Neural cell (in vitro differentiated cells): ENCODE results near the gene GPR152.
"Not testable (repeated sequence)": the region's sequence is repeated elsewhere in the genome, so short reads cannot be mapped to it uniquely, and the experiment has no call there.

Experiments used
- POLR2AphosphoS5 ChIP-seq: IDR thresholded peaks from 2 replicates; pipeline ENCODE4 v1.6.1; 2012
- TAF1 ChIP-seq: IDR thresholded peaks from 2 replicates; pipeline ENCODE4 v1.6.1; 2012; ENCODE audit warnings: low read depth
- TF ChIP-seq, protein P1 (sequence below): fragments of 450-650 bp; IDR thresholded peaks from 2 replicates; pipeline ENCODE4 v1.5.1; 2014; ENCODE audit warnings: antibody characterized with exemption, mild to moderate bottlenecking, moderate library complexity; ENCODE audit not compliant: poor library complexity, severe bottlenecking

DNA sequence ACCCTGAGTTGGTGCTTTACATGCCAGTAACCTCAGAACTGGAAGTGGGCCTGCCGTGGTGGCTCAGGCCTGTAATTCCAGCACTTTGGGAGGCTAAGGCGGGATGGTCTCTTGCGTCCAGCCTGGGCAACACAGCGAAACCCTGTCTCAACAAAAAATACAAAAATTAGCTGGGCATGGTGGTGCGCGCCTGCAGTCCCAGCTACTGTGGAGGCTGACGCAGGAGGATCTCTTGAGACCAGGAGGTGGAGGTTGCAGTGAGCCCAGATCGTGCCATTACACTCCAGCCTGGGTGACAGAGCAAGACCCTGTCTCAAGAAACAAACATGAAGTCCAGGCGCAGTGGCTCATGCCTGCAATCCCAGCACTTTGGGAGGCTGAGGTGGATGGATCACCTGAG lies 49.4 kb downstream of the GPR152 start:
- TF ChIP-seq TAF1, POLR2AphosphoS5: not testable (repeated sequence)
- TF ChIP-seq, protein P1, sequence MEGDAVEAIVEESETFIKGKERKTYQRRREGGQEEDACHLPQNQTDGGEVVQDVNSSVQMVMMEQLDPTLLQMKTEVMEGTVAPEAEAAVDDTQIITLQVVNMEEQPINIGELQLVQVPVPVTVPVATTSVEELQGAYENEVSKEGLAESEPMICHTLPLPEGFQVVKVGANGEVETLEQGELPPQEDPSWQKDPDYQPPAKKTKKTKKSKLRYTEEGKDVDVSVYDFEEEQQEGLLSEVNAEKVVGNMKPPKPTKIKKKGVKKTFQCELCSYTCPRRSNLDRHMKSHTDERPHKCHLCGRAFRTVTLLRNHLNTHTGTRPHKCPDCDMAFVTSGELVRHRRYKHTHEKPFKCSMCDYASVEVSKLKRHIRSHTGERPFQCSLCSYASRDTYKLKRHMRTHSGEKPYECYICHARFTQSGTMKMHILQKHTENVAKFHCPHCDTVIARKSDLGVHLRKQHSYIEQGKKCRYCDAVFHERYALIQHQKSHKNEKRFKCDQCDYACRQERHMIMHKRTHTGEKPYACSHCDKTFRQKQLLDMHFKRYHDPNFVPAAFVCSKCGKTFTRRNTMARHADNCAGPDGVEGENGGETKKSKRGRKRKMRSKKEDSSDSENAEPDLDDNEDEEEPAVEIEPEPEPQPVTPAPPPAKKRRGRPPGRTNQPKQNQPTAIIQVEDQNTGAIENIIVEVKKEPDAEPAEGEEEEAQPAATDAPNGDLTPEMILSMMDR = not testable (repeated sequence)
